Fibroblast of the conjunctiva (primary cell): ENCODE measurements around the gene GPC6.

Experiments
- DNase-seq: peaks from one replicate; pipeline ENCODE4 v3.0.0-alpha.2; 2010; ENCODE audit warnings: low read depth

The GPC6 gene

GRCh38 chr13:94303644-94304174 lies 1077.1 kb downstream of the GPC6 start:
- no peak for DNase-seq

- no peak for DNase-seq
These were observed 1078.4 kb downstream of the GPC6 start for GRCh38 chr13:94305033-94305432.

DNA sequence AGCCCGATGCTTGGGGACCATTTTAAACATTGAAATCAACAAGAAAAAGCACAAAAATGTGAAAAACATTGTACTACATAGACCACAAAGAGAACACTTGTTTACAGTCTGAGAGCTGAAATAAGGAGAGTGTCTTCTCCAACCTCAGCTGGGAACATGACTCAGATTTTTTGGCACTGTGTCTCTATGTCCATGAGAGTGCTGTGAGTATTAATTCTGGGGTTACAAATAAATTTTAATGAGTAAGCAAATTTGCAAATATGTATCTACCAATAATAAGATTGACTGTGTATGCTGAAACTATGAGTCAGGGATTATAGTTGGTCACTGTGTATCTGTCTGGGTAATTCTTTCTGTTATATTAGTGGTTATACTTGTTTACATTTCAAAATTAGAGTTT lies 1078.9 kb downstream of the GPC6 start:
- DNase-seq = peak; percentile 47

DNA sequence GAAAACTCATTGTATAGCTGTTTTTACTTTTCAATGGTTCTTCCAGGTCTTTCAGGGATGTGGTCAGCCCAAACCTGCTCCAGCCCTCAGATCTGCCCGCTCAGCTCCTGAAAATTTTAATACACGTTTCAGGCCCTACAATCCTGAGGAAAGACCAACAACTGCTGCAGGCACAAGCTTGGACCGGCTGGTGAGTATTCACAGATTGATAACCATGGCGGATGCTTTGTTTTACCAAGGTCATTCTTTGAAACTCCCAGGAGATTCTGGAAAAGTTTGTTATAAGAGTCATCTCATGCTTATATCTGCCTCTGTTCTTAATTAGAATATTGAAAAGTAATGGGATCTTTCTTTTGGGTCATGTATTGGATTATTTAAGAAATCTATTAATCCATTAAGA lies 1079.3 kb downstream of the GPC6 start:
- DNase-seq = no peak

GRCh38 chr13:94308832-94309231 lies 1082.2 kb downstream of the GPC6 start:
- no peak for DNase-seq

DNA sequence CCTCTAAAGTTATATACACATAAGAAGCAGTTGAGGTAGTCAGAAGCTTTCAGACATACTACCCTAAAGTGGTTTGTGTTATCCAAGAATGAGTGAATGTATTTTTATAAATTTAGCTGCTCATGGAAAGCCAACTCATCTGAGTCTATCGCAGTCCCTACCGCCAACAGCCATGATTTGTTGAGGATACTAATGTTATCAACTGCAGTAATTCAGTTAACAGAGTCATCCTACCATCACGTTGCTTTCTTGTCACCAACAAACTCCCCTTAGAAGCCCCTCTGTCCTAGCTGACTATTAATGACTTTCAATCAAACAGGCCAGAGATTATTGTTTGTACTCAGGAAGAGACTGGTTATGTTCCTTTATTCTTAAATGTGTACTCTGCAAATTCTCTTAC lies 1083.0 kb downstream of the GPC6 start:
- DNase-seq = no peak

DNA sequence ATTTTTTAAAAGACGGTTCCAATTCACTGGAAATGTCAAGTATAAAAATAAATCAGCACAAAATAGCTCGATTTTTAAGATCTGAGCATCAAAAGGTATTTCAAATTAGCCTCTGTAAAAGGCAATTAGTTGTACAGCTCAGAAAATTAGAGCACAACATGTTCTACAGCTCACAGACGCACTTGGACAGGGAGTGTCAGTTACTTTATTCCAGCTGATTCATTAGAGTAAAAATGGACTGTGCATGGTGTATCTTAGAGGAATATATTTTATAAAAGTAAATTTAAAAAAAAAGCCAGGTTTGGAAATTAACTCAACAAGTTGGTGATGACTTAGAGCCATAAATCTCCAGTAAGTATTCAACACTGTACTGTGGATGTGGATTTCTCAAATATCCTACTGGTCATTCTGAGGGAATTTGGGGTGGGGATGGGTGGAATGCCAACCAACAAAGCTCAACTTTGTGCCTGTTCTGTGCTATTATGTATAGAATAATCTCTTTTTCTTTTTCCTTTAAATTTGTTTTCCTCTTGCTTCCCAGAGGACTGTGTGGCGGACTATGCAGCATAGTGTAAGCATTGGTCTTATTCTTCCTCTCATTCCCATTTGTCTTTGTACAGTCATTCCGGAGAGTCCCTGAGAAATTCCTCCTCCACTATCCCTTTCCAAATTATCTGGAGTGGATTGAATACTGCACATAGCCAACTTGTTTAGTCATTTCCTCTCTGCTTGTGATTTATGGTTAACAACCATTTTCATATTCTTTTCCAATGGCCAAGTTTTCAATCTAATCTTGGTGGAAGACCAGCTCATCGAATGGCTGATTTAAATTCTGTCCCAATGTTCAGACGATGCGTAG lies 1083.6 kb downstream of the GPC6 start:
- DNase-seq = no peak

GRCh38 chr13:94311893-94312292 lies 1085.3 kb downstream of the GPC6 start:
- DNase-seq = no peak

DNA sequence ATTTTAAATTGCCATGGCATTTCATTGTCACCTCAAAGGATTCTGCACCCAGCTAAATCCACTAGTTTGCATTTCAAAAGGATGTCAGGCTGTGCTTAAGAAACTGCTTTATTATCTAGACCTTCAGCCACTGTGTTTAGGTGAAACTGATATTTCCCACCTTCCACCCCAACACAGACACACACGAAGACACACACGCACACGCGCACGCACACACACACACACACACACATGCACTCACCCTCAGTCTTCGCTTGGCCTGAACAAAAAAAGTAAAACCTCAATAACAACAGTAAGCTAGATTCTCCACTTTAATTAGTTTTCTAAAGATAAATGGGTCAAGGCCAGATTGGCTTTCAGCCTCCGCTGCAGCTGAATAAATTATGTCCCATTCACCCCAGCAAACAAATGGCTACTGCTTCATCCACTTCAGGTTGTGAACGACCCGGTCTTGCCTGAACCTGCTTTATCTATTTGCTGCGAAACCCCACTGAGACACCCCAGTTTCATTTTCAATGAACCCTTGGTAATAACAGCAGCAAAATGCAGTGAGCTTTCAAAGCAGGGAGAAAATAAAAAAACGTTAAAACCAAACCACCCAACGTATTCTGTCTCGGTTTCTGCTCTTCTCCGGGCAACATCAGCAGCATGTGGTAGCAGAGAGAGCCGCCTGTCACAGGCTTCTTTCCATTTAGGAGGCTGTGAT lies 1086.1 kb downstream of the GPC6 start:
- DNase-seq = no peak

GRCh38 chr13:94313321-94313910 lies 1086.8 kb downstream of the GPC6 start:
- DNase-seq = no peak

- DNase-seq = no peak
These were observed 1087.3 kb downstream of the GPC6 start for GRCh38 chr13:94313926-94314325.

DNA sequence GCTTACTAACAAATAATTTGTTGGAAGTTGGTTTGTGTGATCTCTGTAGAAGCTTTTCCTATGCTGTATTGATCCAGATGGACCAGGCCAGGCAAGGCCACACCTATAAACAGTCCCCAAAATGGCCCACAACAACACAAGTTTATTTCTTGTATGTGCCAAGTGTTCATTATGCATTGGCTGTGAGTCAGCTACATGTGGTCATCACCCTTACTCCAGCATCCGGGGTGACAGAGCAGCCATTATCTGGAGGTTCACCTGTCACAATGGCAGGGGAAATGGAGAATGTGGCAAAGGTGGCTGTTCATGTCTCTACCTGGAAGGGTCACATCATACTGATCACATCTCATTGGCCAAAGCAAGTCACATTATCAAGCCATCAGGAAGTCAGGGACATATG lies 1088.6 kb downstream of the GPC6 start:
- no peak for DNase-seq

DNA sequence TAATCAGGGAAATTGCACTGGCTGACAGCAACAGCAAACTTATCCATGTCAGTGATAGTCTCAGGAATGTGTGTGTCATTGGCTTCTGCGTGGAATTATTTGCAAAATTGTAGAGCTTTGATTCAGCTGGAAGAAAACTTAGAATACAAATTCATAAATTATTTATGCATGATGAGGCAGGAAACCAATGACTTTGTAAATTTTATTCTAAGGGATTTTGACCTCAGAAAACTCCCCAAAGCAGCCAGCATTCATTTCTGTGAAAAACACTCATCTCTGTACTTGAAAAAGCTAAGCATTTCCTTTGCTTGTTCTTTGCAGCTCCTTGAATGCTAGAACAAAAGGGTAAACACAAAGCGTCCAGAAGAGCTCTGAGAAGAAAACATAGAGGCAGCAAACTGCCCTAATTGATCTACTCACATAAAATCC lies 1090.5 kb downstream of the GPC6 start:
- DNase-seq = no peak

DNA sequence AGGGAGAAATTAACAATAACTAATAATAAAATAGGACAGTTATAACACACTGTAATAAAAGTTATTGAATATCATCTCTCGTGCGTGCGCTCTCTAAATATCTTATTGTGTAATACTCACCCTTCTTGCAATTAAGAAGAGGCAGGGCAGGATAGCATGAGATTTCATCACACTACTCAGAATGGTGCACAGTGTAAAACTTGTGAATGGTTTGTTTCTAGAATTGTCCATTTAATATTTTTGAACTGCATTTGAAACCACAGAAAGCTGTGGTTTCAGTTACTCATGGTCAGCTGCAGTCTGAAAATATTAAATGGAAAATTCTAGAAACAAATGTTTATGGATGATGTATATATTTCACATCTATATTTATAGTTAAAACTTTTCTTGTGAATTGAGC lies 1091.8 kb downstream of the GPC6 start:
- DNase-seq = no peak

GRCh38 chr13:94319501-94319900 lies 1092.9 kb downstream of the GPC6 start:
- no peak for DNase-seq

GRCh38 chr13:94322925-94323763 lies 1096.5 kb downstream of the GPC6 start:
- no peak for DNase-seq

DNA sequence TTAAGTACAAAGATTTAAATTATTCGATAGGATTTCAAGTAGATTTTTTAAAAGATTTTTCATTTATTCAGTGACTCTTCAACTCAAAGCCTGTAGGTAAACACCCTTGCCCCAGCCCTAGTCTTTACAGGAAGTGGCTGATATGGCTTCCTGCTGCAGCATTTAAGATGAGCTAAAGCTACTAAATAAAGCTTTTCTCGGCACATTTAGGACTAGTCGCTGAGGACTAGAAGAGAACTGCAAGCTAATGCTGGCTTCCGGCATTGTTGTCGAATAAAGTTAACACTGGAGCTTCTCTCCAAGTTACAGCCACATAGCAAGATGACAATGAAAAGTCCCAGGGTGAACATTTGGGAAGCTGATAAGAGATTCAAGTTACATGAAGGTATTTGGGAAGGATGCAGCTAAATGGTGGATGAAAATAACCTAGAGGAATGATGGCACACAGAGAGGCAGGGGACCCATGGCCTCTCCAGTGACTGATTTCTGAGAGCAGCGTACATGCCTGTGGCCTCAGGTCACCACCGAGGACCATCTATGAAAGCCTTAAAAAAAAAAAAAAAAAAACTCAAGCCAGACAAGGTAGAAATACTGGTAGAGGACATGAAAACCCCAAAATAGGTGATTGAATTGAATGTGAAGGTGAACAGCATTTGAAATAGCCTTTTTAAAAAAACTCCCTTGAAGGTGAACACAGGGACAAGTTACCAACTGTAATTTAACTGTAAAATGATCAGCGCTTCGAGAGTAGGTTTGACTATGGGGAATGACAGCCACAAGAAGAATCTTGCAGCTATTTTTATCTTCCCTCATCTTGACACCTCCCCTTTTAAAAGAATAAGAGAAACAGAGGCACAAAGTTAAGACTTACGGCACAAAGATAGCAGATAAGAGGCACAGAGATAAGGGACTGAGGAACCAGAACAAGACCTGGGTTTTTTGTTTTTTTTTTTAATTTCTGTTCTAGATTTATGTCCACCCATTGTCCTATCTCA lies 1097.5 kb downstream of the GPC6 start:
- no peak for DNase-seq

DNA sequence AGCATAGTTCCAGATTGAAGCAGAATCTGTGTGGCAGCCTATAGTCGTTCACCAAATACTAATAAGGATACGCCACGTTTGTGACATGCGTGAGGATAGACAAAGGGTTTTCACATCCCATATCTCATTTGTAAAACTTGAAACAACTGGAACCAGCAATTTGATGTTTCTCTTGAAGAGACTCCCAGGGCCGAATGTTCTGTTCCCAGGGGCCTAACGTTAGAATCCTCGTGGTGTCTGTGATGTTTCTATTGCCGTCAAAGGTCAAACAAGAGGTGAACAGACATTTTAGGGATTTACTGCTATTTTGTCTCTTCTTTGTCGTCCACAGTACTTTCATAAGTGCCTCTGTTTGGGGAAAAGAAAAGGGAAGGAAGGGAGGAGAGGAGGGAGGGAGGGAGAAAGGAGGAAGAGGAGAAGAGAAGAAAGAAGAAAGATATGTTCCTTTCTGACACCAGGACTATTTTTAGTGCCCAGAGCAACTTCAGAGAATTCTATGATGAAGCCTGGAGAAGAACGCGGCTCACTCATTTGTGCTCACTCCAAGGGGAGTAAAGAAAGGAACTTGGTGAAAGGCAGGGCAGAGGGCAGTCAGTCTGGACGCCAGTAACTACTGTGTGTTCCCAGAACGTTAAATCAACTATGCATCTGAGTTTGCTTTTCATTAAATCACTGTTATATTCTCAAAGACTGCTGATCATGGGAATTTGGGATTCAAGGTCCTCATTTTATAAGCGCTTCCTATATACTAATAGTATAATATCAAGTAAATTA lies 1098.3 kb downstream of the GPC6 start:
- no peak for DNase-seq

GRCh38 chr13:94325650-94326049 lies 1099.0 kb downstream of the GPC6 start:
- DNase-seq = no peak

- no peak for DNase-seq
These were observed 1100.7 kb downstream of the GPC6 start for GRCh38 chr13:94327318-94327717.
